HG02884 (cell line): Measurements from ENCODE around the gene TM2D3.

ENCODE experiments used
- ATAC-seq: cut with Tn5 transposase; IDR thresholded peaks from one replicate; pipeline ENCODE4 v1.9.1; 2021; ENCODE audit warnings: mild to moderate bottlenecking, moderate library complexity; ENCODE audit not compliant: unreplicated experiment

Gene TM2D3

GRCh38 chr15:101609742-101610610 is 42.2 kb downstream of the TM2D3 start:
- no peak for ATAC-seq

GRCh38 chr15:101608201-101608600 is 44.0 kb downstream of the TM2D3 start:
- ATAC-seq = no peak

- no peak for ATAC-seq
Measured at GRCh38 chr15:101607108-101607507, 45.1 kb downstream of the TM2D3 start.

GRCh38 chr15:101604124-101604874 is 47.9 kb downstream of the TM2D3 start:
- no peak for ATAC-seq

- ATAC-seq = no peak
Measured at GRCh38 chr15:101602801-101603200, 49.4 kb downstream of the TM2D3 start.

GRCh38 chr15:101600035-101600434 is 52.1 kb downstream of the TM2D3 start:
- ATAC-seq = no peak

GRCh38 chr15:101599091-101599490 is 53.1 kb downstream of the TM2D3 start:
- ATAC-seq = no peak

- no peak for ATAC-seq
Measured at GRCh38 chr15:101597360-101597928, 54.7 kb downstream of the TM2D3 start.

GRCh38 chr15:101596633-101597032 is 55.5 kb downstream of the TM2D3 start:
- ATAC-seq = no peak
